NOMO-1 treated with DMSO at 0.1 percent for 48 hours (cell line): Measurements from ENCODE around the gene SLC35B2.
A peak's percentile ranks its signal among the peaks of the same experiment; 100 is the strongest.

Source experiments
- DNase-seq: peaks from one replicate; lab custom pipeline; 2025; ENCODE audit not compliant: unreplicated experiment; lab: John Stamatoyannopoulos, UW

Gene SLC35B2

DNA sequence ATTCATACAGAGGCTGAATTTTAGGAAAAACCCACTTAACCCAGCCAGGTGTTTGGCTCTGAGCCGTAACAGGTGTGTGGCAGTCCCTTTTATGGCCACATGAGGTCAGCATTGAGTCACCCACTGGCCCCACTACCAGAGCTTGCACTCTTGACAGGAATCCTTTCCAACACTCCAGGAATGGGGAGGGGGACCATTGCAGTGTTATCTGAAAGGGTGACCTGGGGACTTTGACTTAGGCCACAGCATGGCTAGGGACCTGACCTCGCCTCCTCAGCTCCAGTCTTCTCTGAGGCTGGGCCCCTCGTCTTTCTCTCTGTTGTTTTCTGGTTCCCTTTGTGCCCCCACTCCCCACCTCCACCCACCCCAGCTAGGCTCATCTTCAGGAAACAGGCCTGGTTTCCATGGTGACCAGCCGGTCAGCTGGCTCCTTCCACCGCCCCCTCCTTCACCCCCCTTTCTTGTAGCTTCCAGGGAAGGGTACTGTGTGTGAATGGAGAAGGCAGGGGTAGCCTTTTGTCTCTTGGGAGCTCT, 10.8 kb upstream of the SLC35B2 start:
- DNase-seq: no peak

DNA sequence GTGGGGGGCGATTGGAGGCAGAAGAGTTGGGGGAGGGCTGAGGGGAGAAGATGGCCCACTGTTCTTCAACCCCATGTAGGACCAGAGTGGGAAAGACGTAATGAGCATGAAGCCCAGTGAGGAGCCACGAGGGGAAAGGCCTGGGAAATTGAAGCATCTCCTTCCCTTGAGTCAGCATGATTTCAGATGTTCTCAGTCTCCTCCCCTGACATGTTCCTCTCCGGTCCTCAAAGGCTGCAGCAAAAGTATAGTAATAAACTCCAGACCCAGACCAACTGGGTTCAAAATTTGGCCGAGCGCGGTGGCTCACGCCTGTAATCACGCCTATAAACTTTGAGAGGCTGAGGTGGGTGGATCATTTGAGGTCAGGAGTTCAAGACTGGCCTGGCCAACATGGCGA, 9.9 kb upstream of the SLC35B2 start:
- no peak for DNase-seq

DNA sequence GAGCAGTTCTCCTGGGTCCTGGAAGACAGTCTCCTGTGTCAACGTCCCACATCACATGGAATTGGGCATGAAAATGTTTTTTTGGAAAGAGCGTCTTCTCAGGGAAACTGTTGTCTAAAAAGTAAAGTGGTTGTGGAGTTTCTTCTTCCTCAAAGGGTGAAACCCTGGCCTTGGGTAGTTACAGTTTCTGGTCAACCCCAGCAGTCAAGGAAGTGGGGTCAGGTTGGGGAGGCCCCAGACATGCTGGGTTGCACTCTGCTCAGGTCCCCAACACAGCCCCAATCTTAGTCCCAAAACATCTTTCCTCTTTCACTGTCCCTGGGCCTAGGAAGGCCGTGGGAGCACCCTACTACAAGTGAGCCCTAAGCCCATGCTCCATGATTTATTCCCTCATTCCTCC, 9.0 kb upstream of the SLC35B2 start:
- no peak for DNase-seq

DNA sequence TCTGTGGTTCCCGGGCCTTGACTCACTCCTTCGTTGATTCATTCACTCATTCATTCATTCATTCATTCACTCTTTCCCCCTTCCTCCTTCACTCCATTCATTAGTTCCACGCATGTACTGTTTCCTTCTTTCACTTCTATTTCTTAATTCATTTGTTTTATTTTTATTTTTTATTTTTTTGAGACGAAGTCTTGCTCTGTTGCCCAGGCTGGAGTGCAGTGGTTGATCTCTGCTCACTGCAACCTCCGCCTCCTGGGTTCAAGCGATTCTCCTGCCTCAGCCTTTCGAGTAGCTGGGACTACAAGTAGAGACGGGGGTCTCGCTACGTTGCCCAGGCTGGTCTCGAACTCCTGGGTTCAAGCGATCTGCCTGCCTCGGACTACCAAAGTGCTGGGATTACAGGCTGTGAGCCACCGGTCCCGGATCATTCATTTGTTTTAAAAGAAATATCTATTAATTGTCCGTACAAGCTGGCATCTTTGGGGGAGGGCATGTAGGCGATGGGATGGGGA, 8.4 kb upstream of the SLC35B2 start:
- no peak for DNase-seq

DNA sequence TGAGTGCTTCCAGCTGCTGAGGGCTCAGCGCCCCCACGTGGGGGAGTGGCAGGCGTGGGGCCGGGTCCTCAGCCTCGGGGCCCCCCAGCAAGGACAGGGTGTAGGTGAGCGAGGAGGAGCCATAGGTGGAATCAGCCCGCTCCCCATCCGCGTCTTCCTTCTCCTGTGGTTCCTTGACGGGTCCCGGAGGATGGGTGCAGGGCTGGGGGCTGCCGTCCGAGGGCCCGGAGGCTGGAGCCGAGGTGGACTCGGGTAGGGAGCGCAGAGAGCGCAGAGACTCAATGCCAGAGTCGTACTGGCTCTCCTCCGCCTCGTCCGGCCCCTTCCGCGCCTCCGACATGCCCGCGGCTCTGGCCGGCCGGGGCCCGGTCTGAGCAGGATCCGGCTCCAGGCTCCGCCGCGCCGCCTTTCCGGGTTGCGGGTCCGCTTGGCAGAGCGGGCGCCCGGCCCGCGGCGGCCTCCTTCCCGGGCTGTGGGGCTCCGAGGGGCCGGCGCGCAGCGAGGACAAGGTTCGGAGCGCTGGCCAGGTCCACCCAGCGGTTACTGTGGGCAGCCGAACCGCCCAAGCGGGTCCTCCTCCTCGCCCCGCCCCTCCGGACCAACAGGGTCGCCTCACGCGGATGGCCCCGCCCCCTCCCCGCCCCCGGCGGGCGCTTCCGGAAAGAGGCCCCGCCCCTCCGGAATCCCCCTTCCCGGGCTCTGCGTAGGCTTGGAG, 7.8 kb upstream of the SLC35B2 start, which contains the start of gene NFKBIE:
TSS of gene NFKBIE (minus strand) at position 545 of the 715 bp plus-strand sequence. CDS start at position 340, 205 bp downstream.
- peak; percentile 56 for DNase-seq

DNA sequence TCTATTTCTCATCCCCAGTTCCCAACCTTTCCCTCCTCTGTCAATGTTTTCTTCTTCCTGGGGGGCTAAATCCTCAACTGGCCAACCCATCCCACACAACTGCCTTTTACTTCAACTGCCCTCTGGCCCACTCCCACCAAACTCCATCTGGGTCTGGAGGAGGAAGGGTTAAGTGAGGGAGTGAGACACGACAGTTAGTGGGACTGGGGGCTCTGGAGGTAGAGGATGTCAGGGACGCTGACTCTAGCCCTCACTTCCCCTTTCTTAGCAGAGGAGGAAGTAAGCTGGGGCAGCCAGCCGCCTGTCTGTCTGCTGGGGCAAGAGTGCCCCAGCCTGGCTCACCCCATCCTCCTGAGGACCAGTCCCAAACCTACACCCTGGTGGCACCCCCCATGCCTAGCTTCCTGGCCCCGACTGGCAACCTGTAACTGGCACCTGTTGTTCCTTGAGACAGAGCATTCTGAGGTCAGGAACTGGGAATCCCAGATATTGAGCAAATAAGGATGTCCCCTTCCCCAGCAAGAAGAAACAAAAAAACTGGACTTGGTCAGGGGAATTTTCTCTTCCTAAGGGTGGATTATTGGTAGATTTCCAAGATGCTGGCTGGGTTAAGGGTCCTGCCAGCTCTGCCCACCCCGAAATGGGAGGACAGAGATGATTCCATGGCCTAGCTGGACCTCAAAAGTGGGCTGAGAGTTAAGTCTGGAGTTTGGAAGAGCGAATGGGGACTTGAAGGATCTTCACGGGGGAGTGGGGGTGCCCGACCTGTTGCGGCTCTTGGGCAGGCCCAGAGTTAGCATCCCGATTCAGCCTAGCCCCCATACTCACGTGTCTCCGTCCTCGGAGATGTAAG, 7.1 kb upstream of the SLC35B2 start:
- DNase-seq: peak; percentile 85

DNA sequence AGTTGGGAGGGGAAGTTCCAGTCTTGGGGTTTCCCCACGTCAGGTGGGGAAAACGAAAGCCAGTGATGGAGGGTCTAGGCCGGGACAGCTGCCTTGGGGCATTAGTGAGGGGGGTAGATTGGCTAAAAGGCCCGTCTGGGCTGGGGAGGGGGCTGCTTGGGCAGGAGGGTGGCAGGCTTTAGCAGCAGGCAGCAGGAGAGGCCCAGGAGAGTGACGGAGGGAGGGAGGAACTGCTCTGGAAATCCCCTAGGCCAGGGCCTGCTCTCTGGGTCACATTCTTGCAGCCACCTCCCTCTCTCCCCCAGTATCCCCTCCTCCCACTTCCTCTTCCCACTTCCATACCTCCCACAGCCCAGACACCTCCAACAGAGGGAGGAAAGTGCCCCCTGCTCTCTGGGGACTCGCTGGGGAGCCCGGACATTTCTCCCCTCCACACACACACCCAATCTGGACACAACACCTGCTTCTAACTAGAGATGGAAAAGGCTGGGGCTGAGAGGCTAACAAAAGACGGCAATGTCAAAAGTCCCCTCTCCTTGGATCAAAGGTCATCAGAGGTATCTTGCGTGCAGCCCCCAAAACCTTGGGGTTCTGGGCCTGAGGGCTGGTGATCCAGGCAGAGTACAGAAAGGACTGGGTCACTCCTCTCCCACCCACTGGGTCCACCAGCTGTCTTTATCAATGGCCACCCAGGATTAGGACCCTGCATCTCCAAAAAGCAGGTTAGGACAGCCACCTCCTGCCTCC, 6.2 kb upstream of the SLC35B2 start:
- no peak for DNase-seq

DNA sequence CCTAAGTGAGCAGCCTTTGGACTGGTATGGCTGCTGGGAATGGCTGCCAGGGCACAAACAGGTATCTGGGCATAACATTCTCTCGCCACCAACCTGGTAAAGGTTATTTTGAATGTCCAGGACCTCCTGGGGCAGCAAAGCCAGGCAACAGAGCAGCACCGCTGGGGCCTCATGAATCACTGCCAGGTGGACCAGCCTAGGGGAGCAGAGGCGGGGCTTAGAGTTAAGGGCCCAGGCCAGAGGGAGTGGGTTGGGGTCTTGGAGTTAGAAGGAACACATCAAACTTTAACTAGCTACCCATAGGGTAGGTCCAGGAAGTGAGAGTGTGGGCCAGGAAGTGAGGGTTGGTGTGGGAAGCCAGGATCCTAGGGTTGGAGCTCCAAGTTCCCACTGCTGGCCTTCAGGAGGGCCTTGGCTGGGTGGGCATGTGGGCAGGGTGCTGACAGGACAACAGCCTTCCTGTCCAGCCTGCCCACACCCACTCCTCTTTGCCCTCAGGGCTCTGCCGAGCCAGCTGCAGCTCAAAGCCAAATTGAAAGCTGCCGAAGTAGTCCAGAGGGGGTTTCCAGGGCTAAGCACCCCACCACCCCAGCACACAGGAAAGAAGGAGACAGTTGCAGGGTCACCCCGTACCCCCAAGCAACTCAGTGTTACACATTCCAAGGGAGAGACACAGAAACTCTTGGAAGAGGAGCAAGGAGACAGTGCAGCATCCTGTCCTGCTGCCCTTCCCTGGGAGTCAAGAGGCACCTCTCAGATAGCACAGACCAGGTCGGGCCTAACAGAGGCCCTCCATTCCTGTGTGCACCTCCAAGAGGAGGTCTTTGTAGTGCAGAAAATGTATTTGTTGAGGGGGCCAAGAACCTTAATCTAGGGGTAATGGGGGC, 5.4 kb upstream of the SLC35B2 start:
- no peak for DNase-seq

DNA sequence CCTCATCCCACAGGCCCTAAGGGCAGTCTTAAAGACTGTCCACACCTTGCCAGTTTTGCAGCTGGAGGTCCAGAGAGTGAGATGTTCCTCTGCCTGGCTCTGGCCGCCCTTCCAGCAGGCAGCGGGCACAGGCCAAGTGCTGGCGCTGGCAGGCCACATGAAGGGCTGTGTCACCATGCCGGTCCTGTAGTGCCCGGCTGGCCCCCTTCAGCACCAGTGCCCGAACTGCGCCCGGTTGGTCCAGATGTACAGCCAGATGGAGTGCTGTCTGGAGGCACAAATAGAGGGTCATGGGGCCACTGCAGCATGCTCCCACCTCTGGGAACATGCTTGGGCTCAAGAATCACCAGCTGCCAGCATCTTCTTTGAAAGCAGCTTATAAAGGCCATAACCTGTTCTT, 4.3 kb upstream of the SLC35B2 start:
- DNase-seq: no peak

DNA sequence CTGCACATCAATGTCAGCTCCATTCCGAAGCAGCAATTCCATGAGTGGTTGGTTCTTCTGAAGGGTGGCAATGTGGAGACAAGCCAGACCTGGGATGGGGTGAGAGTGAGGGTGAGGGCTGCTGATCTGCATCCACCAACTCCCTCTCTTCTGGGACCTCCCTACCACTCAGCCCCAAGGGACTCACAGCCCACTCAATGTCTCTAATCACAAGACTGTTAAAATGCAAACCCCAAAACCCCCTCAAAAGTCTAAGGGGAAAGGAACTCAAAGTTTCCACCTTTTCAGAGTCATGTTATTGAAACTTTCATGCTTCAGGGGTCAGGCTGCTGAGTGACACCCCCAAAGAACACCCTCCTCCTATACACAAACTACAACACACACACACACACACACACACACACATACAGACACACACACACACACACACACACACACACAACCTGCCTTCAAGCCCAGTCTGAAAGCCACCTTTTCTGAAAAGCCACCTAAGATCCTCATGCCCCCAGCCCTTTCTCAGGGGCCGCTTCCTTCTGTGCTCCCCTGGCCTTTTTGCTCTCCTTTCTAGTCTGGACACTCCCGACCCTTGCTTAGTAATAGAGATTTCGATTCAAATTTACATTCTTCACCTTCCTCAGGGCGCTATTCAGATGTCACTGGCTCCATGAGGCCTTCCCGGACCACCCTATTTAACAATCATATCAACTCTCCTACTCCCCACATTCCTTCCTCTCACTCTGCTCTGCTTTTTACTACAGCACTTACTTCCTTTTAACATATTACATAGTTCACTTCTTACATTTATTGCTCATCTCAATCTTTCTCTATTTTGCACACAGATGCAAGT, 3.3 kb upstream of the SLC35B2 start:
- no peak for DNase-seq

DNA sequence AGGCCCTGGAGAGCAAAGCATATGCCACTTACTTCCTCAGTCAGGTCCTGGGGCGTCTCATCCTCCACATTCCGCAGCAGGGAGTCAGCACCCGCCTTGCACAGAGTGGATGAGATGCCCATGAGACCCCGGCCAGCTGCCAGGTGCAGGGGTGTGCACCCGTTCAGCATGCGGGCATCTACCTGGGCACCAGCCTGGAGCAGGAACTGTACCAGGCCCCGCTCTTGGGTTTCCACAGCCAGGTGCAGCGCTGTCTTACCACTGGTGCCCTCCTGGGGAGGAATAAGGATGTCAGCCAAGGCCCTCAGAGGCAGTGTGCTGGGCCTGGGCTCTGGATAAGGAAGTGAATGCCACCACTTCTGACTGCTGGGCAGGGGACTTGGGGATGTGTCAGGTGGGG, 2.7 kb upstream of the SLC35B2 start:
- DNase-seq: no peak

DNA sequence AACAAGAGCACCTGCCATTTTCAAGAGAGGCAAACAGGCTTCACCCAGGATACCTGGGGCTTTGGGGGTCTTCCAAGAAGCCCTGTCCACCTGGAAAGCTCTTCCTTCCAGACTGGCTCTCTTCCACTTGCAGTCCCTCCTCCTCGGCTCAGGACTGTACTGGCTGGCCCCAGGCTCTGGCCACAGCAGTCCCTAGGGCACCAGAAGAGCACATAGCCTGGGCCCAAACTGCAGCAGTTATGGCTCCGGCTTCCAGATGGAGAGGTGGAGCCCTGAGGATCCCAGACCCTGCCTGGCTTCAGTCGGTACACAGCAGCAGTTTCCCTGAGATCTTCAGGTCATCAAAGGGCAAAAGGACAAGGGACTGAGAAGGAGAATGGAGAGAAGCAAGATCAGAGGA, 1.6 kb upstream of the SLC35B2 start:
- DNase-seq: no peak

DNA sequence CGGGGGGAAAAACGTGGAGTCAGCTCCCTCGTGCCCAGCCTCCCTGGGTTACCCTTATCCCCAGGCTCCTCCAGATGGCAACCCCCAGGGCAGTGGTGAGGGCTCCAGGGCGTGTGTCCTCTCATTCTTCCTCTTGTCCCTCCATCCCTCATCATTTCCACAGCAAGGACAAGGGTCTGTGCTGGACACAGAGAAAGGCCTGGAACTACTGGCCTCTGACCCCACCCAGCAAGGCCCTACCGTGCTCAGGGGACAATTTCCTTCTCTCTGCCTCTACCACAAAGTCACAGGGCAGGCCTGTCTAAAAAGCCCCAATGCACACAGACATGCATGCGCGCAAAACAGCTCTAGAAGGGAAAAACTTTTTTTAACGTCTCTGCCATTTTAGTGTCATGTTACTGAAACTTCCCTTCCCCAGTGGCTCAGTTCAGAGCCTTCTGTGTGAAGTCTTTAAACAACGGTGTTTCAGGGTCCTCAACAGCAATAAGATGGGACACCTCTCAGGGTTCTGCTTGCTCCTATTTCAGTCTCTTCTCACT, 1.1 kb upstream of the SLC35B2 start:
- DNase-seq: no peak

DNA sequence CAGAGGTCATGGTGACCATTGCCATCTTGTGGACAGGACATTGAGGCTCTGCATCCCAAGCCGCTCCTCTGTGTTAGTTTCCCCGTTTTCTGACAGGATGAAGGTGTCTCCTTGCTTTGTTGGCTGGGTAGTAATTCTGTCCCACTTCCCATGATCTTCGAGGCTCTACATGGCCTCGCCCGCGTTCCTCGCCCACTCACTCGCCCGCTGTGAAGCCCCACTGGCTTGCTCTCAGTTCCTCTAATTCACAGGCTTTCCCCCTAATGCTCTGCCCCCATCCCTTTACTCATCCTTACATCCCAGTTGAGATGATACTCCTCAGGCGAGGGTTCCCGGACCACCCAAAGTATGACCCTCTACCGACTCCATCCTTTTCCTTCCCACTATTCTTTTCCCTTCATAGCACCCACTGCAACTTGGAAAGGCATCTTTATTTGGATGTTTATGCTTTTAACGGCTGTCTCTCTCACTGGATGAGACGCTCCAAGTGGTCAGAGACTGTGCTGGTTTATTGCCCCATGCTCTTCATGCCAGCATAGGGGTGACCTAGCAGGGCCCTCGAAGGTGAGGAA, 511 bp upstream of the SLC35B2 start:
- DNase-seq: no peak

DNA sequence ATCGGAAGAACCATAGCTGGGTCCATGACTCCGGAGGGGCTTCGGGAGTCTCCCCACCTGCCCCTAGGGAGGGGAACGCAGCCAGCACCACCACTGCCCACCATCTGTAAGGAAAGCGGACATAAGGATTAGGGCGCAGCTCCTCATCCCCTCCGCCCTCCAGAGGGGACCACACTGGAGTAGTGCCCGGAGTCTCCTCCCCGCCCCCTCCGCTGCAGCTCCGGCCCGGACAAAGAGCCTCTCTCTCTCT, 628 bp downstream of the SLC35B2 start:
- no peak for DNase-seq

DNA sequence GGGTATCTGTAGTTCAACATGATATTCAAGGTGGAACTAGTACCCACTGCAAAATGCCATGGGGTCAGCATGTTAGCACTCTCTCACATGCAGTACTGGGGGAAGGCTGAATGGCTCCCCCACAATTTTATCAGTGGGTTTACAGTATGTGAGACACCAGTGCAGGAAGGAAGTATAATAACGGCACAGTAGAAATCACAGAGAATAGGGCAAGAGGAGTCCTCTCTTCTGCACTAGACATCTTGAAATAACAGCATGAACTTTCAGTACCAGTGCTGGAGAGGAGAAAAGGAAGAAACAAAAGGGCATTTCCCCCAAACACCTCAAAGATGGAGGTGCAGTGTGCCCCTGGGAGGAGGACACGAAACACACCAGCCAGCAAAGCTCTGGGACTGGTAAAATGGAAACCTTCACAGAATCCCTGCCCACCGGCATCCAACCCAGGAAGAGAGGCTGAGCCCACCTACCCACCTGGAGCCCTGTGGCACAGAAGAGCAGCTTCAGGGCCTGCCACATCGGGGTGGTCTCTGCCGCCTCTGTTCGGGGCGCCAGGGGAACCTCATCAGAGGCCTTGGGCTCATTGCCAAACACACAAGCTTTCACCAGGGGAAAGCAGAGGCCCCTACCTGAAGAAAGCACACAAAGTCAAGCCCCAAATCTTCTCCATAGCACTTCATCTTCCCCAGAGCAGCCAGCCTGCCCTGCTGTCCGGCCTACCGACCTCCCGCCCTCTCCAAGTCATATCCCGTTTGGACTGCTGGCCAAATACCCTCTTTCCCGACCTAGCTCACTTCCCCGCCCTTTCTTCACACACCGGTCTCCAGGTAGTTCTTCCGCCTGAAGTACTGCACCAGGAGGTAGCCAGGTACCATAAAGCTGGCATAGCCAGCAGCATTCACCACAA, 1.2 kb downstream of the SLC35B2 start:
- no peak for DNase-seq

DNA sequence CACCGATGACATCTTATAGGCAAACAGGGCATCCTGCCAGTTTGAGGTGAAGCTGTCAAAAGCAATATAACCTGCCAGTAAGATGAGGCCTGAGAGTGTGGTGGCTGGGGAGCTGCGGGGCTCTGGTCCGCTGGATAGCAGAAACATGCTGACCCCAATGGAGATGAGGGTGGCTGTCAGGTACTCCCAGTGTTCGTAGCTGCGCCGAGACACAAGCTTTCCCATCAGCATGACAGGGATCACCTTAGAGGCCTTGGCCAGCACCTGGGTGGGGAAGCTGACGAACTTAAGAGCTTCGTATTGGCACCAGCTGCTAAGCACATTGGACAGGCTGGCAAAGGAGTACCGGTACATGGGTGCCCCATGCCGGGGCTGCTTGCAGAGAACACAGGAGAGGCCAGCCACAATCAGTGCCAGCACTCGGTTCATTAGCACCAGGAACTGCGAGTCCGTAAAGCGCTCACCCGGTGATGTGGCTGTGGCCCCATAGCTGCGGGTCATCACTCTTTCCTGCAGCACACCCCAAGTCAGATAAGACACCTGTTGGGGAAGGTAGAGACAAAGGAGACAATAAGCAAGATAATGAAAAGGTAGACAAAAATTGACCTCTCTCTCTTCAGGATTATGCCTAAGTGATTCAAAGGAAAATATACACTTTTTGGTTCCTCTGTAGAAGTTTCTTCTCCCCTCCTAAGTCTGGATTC, 2.1 kb downstream of the SLC35B2 start:
- DNase-seq: no peak
